Measurements from ENCODE around the gene CRIM1. TPM values are rescaled to one million over a fixed set of nuclear protein-coding genes. Genes with fewer than 3 reads are reported as not detected.
A peak's percentile ranks its signal among the peaks of the same experiment; 100 is the strongest.

CRIM1 gene
- total and polyA plus RNA-seq, 2 experiments from 2014 or later = 76.4 to 485 TPM

GRCh38 chr2:36462311-36462935 lies 106.8 kb downstream of the CRIM1 start:
- 96 to 99% methylated on average over 6 of the region's 6 CpGs for WGBS, 2 experiments (ENCODE audit: low coverage in 1 of 2, low lambda C conversion rate in 2 of 2, missing lambda C conversion rate in 2 of 2)
- DNase-seq = no peak
- Histone ChIP-seq H3K27ac (peak overlapping the region; percentile 71), H3K9ac (no peak overlapping the region), H3K9me3 (ENCODE audit: low read depth) (no peaks in the 10 kb centered on the region), H3K27me3 (replicated peaks; ENCODE audit: insufficient read depth) (no peaks in the 10 kb centered on the region), H3K4me3 (no peak overlapping the region), H4K20me1 (ENCODE audit: insufficient read depth) (no peaks in the 10 kb centered on the region), H3F3A (ENCODE audit: insufficient read depth) (peaks cover 96% of the 10 kb centered on the region), H3K79me2 (ENCODE audit: insufficient read depth) (peaks cover 99% of the 10 kb centered on the region), H3K36me3 (ENCODE audit: low read depth) (peaks cover 74% of the 10 kb centered on the region), H2AFZ (no peak overlapping the region), H3K4me1 (ENCODE audit: insufficient read depth) (peaks cover 38% of the 10 kb centered on the region), H3K9me2 (ENCODE audit: insufficient read depth) (no peaks in the 10 kb centered on the region), H3K4me2 (ENCODE audit: unreplicated experiment) (peak overlapping the region; percentile 60)
- TF ChIP-seq EZH2phosphoT487 (IDR thresholded peaks at IDR 0.05; ENCODE audit: insufficient read depth, low read depth) (no peak), EZH2 (IDR thresholded peaks at IDR 0.05; ENCODE audit: insufficient read depth, poor library complexity, severe bottlenecking) (no peak)
- in situ Hi-C loops (cut with MboI) = no loop called here

GRCh38 chr2:36463365-36463764 lies 107.8 kb downstream of the CRIM1 start:
- TF ChIP-seq EZH2phosphoT487 (IDR thresholded peaks at IDR 0.05; ENCODE audit: insufficient read depth, low read depth) (no peak), EZH2 (IDR thresholded peaks at IDR 0.05; ENCODE audit: insufficient read depth, poor library complexity, severe bottlenecking) (no peak)
- no peak overlapping the region for H2AFZ ChIP-seq
- no peaks in the 10 kb centered on the region for H4K20me1 ChIP-seq (ENCODE audit: insufficient read depth)
- H3F3A ChIP-seq (ENCODE audit: insufficient read depth) = peaks cover 96% of the 10 kb centered on the region
- no peak overlapping the region for H3K4me3 ChIP-seq
- peaks cover 43% of the 10 kb centered on the region for H3K4me1 ChIP-seq (ENCODE audit: insufficient read depth)
- 99% methylated on average over 7 of the region's 7 CpGs for WGBS, 2 experiments (ENCODE audit: low coverage in 1 of 2, low lambda C conversion rate in 2 of 2, missing lambda C conversion rate in 2 of 2)
- in situ Hi-C loops (cut with MboI) = no loop called here
- peaks cover 99% of the 10 kb centered on the region for H3K79me2 ChIP-seq (ENCODE audit: insufficient read depth)
- H3K9me2 ChIP-seq (ENCODE audit: insufficient read depth) = no peaks in the 10 kb centered on the region
- DNase-seq = no peak
- H3K27ac ChIP-seq = peak overlapping the region; percentile 71
- H3K9ac ChIP-seq = no peak overlapping the region
- peaks cover 73% of the 10 kb centered on the region for H3K36me3 ChIP-seq (ENCODE audit: low read depth)
- no peak overlapping the region for H3K4me2 ChIP-seq (ENCODE audit: unreplicated experiment)
- H3K27me3 ChIP-seq (replicated peaks; ENCODE audit: insufficient read depth) = no peaks in the 10 kb centered on the region
- no peaks in the 10 kb centered on the region for H3K9me3 ChIP-seq (ENCODE audit: low read depth)

GRCh38 chr2:36464006-36464721 lies 108.6 kb downstream of the CRIM1 start:
- Histone ChIP-seq H3F3A (ENCODE audit: insufficient read depth) (peaks cover 96% of the 10 kb centered on the region), H3K36me3 (ENCODE audit: low read depth) (peaks cover 72% of the 10 kb centered on the region), H3K4me3 (no peak overlapping the region), H4K20me1 (ENCODE audit: insufficient read depth) (no peaks in the 10 kb centered on the region), H3K4me2 (ENCODE audit: unreplicated experiment) (no peak overlapping the region), H3K9me2 (ENCODE audit: insufficient read depth) (no peaks in the 10 kb centered on the region), H2AFZ (no peak overlapping the region), H3K27me3 (replicated peaks; ENCODE audit: insufficient read depth) (no peaks in the 10 kb centered on the region), H3K9me3 (ENCODE audit: low read depth) (no peaks in the 10 kb centered on the region), H3K27ac (0 out of 2 replicates have a peak overlapping the region, but pooled peaks have one; percentile 27), H3K9ac (no peak overlapping the region), H3K4me1 (ENCODE audit: insufficient read depth) (peaks cover 51% of the 10 kb centered on the region), H3K79me2 (ENCODE audit: insufficient read depth) (peaks cover 98% of the 10 kb centered on the region)
- no peak for DNase-seq
- 99% methylated on average over 11 of the region's 11 CpGs for WGBS, 2 experiments (ENCODE audit: low coverage in 1 of 2, low lambda C conversion rate in 2 of 2, missing lambda C conversion rate in 2 of 2)
- in situ Hi-C loops (cut with MboI) = no loop called here
- TF ChIP-seq EZH2 (IDR thresholded peaks at IDR 0.05; ENCODE audit: insufficient read depth, poor library complexity, severe bottlenecking) = no peak
- TF ChIP-seq EZH2phosphoT487 (IDR thresholded peaks at IDR 0.05; ENCODE audit: insufficient read depth, low read depth) = no peak

- Histone ChIP-seq H3K9ac (no peak overlapping the region), H3K4me1 (ENCODE audit: insufficient read depth) (peaks cover 52% of the 10 kb centered on the region), H3K9me2 (ENCODE audit: insufficient read depth) (no peaks in the 10 kb centered on the region), H3K27me3 (replicated peaks; ENCODE audit: insufficient read depth) (no peaks in the 10 kb centered on the region), H3K9me3 (ENCODE audit: low read depth) (no peaks in the 10 kb centered on the region), H3K79me2 (ENCODE audit: insufficient read depth) (peaks cover 96% of the 10 kb centered on the region), H3K27ac (0 out of 2 replicates have a peak overlapping the region, but pooled peaks have one; percentile 16), H4K20me1 (ENCODE audit: insufficient read depth) (no peaks in the 10 kb centered on the region), H3K36me3 (ENCODE audit: low read depth) (peaks cover 73% of the 10 kb centered on the region), H2AFZ (no peak overlapping the region), H3K4me2 (ENCODE audit: unreplicated experiment) (no peak overlapping the region), H3K4me3 (no peak overlapping the region), H3F3A (ENCODE audit: insufficient read depth) (peaks cover 96% of the 10 kb centered on the region)
- no peak for TF ChIP-seq EZH2phosphoT487 (IDR thresholded peaks at IDR 0.05; ENCODE audit: insufficient read depth, low read depth)
- no peak for TF ChIP-seq EZH2 (IDR thresholded peaks at IDR 0.05; ENCODE audit: insufficient read depth, poor library complexity, severe bottlenecking)
- no peak for DNase-seq
- in situ Hi-C loops (cut with MboI) = no loop called here
- WGBS, 2 experiments (ENCODE audit: low coverage in 1 of 2, low lambda C conversion rate in 2 of 2, missing lambda C conversion rate in 2 of 2) = 91 to 92% methylated on average over 4 of the region's 4 CpGs
Observed at GRCh38 chr2:36466135-36466534, 110.6 kb downstream of the CRIM1 start.

All from GM23248 (cell line).